GM21526 (cell line): Measurements from ENCODE around the gene SCIN.

Source experiments
- ATAC-seq: cut with Tn5 transposase; IDR thresholded peaks from one replicate; pipeline ENCODE4 v1.9.1; 2021; ENCODE audit warnings: moderate library complexity; ENCODE audit not compliant: unreplicated experiment, low FRiP score

SCIN gene

GRCh38 chr7:12609561-12609960 is 39.0 kb downstream of the SCIN start:
- no peak for ATAC-seq

GRCh38 chr7:12610899-12611298 is 40.4 kb downstream of the SCIN start:
- no peak for ATAC-seq

- ATAC-seq: no peak
Measured at GRCh38 chr7:12612622-12613021, 42.1 kb downstream of the SCIN start.

- no peak for ATAC-seq
Measured at GRCh38 chr7:12619461-12620069, 49.0 kb downstream of the SCIN start.

- ATAC-seq: no peak
Measured at GRCh38 chr7:12620371-12620770, 49.9 kb downstream of the SCIN start.

- no peak for ATAC-seq
Measured at GRCh38 chr7:12623223-12623622, 52.7 kb downstream of the SCIN start.

- no peak for ATAC-seq
Measured at GRCh38 chr7:12623885-12624498, 53.5 kb downstream of the SCIN start.

- no peak for ATAC-seq
Measured at GRCh38 chr7:12625836-12626235, 55.3 kb downstream of the SCIN start.

GRCh38 chr7:12629816-12630512 is 59.4 kb downstream of the SCIN start:
- no peak for ATAC-seq

- ATAC-seq: no peak
Measured at GRCh38 chr7:12630513-12630819, 59.9 kb downstream of the SCIN start.

- ATAC-seq: no peak
Measured at GRCh38 chr7:12633582-12633981, 63.1 kb downstream of the SCIN start.

GRCh38 chr7:12635830-12636229 is 65.3 kb downstream of the SCIN start:
- peak; percentile 81 for ATAC-seq

- ATAC-seq: no peak
Measured at GRCh38 chr7:12637328-12637727, 66.8 kb downstream of the SCIN start.

GRCh38 chr7:12637819-12638592 is 67.5 kb downstream of the SCIN start:
- no peak for ATAC-seq

- peak; percentile 49 for ATAC-seq
Measured at GRCh38 chr7:12638851-12639456, 68.4 kb downstream of the SCIN start.

- ATAC-seq: no peak
Measured at GRCh38 chr7:12640299-12641096, 70.0 kb downstream of the SCIN start.

GRCh38 chr7:12641196-12641595 is 70.7 kb downstream of the SCIN start:
- no peak for ATAC-seq

- no peak for ATAC-seq
Measured at GRCh38 chr7:12642508-12642907, 72.0 kb downstream of the SCIN start.

- ATAC-seq: no peak
Measured at GRCh38 chr7:12643001-12643643, 72.6 kb downstream of the SCIN start.

GRCh38 chr7:12643644-12644043 is 73.1 kb downstream of the SCIN start:
- no peak for ATAC-seq
